Fibroblast of skin of right quadriceps (primary cell): ENCODE measurements around the gene UBA52.
A peak's percentile ranks its signal among the peaks of the same experiment; 100 is the strongest.
"Not testable (repeated sequence)": the region's sequence is repeated elsewhere in the genome, so short reads cannot be mapped to it uniquely, and the experiment has no call there.

Experiments used
- DNase-seq: peaks from one replicate; pipeline ENCODE4 v3.0.0-alpha.2; 2013

UBA52 gene

DNA sequence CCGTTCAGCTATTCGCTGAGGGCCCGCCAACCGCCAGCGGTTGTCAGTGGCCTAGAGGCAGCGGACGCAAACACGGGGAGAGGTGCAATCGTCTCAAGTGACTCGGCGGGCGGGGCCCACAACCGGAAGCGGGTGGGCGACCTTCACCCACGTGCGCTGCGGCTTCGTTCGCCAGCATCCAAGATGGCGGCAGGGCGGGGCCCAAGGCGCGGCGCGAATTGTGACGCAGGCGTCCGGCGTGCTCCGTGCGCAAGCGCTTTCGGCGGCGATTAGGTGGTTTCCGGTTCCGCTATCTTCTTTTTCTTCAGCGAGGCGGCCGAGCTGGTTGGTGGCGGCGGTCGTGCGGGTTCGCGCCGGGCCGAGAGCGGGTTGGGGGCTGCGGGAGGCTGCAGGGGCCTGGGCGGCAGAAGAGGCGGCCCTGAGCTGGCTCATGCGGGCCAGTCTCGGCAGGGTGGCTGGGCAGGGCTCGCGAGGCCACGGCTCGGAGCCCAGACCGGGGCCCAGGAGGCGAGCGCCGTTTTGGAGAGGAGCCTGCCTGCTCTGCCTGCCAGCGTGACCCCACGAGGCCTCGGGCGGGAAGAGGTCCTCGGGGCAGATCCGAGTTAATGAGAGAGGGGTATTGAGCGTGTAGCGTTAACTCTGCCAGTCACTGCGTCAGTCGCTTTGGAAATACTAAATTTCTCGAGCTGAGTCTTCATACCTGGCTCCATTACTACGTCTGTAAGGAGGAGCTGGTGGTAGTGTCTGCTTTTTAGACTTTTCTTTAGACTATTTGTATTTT, at the start of gene UBA52:
UBA52 (plus strand) TSS at position 294 of the 781 bp plus-strand sequence. CDS start 1,444 bp downstream, outside the sequence.
- DNase-seq: peak; percentile 97

DNA sequence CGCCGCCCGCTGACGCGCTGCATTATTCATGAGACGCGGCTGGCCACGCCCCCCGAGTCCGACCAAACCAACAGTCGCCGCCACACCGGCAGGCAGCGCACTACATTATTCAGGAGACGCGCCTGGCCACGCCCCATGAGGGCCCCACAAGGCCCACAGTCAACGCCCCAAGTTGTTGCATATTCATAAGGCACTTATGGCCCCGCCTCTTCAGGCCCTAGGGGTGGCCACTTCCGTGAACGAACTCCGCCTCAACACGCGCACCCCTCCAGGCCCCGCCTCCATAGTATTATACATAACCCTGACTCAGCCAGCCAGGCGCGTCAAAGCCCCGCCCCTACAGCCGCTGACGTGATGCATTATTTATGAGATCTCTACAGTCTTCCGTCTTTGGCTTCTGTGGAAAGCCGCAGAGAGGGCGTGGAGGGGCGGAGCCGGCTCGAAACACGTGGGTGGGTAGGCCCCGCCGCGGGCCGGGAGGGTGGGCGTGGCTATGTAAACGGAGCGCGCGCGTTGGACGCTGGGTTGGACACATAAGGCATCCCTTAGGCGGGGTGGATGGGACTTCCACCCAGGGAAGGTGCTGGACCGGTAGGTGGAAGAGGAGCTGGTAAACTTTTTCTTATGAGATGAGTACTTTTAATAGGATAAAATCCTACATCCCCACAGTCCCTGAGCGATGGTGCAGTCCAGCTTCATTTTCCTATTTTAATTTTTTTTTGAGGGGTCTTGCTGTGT, 49.4 kb upstream of the UBA52 start:
- peak; percentile 100 for DNase-seq

DNA sequence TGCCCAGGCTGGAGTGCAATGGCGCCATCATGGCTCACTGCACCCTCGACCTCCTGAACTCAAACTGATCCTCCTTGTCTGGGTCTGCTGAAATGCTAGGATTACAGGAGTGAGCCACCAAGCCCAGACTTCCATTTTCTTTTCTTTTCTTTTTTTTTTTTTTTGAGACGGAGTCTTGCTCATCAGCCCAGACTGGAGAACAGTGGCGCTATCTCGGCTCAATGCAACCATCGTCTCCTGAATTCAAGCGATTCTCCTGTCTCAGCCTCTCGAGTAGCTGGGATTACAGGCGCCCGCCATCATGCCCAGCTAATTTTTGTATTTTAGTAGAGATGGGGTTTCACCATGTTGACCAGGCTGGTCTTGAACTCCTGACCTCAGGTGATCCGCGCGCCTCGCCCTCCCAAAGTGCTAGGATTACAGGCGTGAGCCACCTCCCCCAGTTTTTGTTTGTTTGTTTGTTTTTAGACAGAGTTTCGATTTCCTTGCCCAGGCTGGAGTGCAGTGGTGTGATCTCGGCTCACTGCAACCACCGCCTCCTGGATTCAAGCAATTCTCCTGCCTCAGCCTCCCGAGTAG, 48.7 kb upstream of the UBA52 start:
- not testable (repeated sequence) for DNase-seq

- no peak for DNase-seq
These were observed 47.8 kb upstream of the UBA52 start for GRCh38 chr19:18523841-18524240.

DNA sequence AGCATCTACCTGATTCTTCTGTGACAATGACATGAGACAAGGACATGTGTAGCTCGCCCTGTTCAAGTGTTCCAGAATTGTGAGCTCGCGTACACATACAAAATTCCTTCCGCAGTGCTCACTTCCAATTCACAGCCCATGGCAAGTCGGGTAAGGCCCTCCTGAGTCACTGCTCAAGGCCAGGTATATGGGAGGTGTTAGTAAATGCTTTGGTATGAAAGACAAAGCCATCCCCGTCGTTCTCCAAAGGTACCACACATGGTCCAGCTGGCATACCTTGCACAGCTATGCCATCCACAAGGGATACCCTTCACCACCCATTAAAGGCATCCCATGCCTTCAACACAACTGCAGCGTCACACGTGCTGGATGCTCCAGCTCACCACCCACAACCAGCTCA, 45.3 kb upstream of the UBA52 start:
- DNase-seq: no peak

DNA sequence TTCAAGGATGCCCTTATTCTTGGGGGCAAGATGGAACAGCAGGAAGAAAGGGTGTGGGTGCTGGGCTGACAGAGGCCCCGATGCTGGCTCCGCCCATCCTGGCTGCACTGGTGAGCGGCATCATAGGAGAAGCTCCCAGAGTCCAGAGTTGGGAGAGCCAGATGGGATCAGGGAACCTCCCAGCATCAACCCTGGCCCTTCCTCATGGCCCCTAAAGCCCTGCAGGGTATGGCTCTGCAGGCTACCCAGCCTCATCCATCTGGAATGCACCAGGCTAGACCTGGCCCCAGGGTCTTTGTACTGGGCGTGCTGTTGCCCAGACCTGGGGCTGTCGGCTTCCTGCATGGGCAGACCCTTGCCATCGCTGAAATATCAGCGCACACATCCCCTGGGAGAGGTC, 41.9 kb upstream of the UBA52 start:
- no peak for DNase-seq

GRCh38 chr19:18531485-18531884, 40.2 kb upstream of the UBA52 start:
- no peak for DNase-seq

GRCh38 chr19:18532168-18532890, 39.3 kb upstream of the UBA52 start:
- no peak for DNase-seq

GRCh38 chr19:18533058-18533457, 38.6 kb upstream of the UBA52 start:
- no peak for DNase-seq

GRCh38 chr19:18536475-18536874, 35.2 kb upstream of the UBA52 start:
- no peak for DNase-seq

DNA sequence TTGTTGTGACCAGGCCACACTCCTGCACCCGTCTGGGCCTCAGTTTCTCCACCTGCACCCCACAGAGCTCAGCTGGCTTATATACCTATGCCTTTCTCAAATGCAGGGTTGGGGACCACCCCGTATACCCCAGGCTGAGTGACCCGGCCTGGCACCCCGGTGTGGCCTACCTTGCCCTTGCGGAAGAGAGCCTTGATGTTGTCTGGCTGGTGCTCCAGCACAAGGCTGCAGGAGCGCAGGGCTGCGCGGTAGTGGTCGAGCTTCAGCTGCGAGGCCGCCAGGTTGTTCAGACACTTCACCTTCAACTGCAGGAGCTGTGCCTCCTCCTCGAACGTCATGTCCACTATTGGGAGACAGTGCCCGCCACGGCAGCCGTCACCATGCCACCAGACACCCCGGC, 34.2 kb upstream of the UBA52 start:
- DNase-seq: no peak

- no peak for DNase-seq
These were observed 33.5 kb upstream of the UBA52 start for GRCh38 chr19:18538115-18538514.

DNA sequence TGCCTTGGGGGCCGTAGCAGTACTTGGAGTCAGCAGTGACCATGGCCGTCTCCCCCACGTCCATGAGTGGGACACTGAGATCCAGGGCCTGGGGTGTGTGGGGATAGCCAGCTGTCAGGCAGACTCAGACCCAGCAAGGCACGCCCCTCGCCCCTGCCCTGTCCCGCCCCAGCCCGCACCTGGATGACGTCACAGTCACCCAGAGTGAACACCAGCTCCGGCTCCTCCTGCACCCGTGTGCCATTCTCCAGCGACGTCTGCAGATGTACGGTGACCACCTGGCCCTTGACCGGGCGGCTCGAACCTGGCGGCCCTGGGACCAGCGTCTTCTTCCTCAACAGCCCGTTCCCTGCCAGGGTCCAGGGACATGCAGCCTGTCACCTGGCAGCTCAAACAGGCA, 32.3 kb upstream of the UBA52 start:
- no peak for DNase-seq

- DNase-seq: not testable (repeated sequence)
These were observed 31.5 kb upstream of the UBA52 start for GRCh38 chr19:18540200-18540599.

DNA sequence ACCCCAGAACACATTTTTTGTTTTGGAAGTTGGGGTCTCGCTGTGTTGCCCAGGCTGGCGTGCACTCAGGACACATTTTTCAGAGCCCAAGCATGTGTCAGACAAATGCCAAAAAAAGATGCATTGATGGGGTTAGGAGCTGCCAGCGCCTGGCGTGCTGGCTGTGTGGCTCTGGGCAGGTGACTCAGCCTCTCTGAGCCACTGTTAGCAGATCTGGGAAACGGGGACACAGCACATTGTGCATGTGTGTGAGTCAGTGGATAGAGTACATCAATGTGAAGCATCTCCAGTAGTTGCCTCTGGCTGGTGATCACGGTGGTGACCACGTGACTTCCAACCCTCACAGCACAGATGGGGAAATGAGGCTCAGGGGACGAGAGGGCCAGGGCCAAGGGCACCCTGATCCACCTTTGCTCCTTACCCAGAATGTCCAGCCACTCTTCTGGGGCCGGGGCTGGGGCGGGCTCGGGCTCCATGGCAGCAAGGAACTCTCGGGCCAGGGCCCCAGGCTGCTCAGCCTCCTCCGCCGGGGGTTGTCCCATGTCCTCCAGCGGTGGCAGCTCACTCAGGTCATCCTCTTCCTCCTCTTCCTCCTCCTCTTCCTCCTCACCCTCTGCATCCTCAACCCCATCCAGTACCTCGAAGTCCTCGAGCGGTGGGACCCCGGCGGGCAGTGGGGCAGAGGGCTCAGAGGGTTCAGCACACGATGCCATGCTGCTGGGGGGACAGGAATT, 30.2 kb upstream of the UBA52 start:
- no peak for DNase-seq

GRCh38 chr19:18541992-18542940, 29.4 kb upstream of the UBA52 start:
- no peak for DNase-seq

DNA sequence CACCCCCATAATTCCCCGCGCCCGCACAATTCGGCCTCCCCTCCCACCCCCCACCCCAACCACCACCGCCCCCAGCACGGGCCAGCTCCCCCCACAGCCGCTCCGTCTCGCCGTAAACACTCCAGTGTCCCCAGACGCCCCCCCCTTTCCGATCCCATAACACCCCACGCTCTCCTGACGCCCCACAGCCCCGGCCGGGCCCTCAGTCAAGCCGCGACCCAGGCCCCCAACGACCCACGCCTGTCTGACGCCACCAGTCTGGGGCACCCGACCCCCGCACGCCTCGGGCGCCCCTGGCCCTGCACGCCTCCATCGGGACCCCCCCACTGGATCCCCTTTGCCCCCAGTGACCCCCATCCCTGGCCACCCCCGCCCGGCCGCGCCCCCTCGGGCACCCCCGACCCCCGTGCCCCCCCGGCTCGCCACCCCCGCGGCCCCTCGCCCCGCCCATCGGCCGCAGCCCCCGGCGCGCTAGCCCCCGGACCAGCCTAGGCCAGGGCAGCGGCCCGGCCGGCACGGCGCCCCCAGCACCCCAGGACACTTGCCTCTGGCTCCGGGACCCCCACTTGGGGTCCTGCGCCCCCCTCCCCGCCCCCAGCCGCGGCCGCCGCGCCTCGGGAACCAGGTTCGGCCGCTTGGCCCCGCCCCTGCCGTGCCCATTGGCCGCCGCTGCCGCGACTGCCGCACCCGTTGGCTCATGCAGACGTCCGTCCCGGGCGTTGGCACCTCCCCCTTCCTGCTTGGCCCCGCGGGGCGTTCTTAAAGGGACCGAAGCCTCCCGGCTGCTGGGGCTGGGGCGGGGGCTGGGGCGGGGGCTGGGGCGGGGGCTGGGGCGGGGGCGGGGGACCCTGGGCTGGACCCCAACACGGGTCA, 28.5 kb upstream of the UBA52 start, which contains the start of gene FKBP8:
FKBP8 (minus strand) TSS at position 633 of the 873 bp plus-strand sequence. CDS start 1,603 bp downstream, outside the sequence.
- DNase-seq: peak; percentile 84

GRCh38 chr19:18543814-18544475, 27.7 kb upstream of the UBA52 start:
- DNase-seq: peak; percentile 66

GRCh38 chr19:18551631-18552030, 20.0 kb upstream of the UBA52 start:
- no peak for DNase-seq
